ENCODE measurements around the gene UBXN11.
"Not testable (repeated sequence)": the region's sequence is repeated elsewhere in the genome, so short reads cannot be mapped to it uniquely, and the experiment has no call there.

The UBXN11 gene

DNA sequence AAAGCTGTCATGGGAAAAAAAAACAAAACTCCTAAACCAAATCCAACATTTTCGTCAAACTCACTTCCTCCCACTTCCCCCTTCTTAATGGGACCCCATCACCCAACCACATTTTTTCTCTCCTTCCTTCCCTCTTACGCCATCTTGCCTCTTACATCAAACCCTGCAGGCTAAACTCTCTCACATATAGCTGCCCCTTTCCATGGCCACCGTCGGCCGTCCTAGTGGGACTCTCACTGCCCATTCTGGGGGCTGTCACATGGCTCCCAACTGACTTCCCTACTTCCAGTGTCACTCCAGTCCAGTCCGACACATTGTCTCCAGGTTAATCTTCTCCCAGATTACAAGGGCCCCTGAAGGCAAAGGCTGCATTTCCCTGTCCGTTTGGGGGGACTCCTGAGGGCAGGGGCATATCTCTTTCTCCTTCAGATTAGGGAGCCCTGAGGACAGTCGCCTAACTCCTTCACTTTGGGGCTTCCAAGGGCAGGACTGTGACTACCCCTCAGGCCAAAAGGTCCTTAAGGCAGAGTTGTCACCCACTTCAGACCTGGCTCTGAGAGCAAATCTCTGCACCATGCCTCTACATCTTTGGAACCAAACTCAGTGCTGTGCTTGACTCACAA, 658 bp downstream of the UBXN11 start:
- DNase-seq (ENCODE audit: low spot score), result no peak

DNA sequence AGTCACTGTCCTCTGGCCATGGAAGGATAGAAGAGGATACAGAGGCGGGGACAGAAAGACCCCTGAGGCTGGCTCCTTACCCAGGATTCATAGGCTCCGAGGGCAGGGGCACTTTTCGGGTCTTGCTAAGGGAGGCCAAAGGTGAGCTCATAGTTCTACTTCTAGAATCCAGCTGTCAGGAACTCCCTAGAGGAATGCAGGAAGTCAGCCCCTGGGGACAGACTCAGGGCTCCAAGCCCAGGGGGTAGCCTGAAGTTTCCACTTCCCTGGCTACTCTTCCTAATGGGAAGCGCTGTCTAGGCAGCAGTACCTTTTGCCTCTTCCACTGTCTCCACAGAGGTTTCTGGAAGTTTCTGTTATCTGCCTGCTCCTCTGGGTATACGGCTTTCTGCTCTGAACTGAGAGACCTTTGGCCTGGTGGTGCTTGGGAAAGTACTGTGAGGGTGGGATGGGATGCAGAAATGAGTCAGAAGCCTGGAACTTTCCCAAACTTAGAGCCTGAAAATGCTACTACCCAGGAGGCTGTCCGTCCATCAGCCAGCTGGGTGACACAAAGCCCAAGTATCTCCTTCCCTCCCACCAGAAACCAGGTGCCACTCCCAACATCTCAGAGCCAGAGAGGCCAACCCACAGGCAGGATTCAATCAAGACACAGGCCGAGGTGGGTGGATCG, 3.6 kb downstream of the UBXN11 start:
- no peak for DNase-seq (ENCODE audit: low spot score)

DNA sequence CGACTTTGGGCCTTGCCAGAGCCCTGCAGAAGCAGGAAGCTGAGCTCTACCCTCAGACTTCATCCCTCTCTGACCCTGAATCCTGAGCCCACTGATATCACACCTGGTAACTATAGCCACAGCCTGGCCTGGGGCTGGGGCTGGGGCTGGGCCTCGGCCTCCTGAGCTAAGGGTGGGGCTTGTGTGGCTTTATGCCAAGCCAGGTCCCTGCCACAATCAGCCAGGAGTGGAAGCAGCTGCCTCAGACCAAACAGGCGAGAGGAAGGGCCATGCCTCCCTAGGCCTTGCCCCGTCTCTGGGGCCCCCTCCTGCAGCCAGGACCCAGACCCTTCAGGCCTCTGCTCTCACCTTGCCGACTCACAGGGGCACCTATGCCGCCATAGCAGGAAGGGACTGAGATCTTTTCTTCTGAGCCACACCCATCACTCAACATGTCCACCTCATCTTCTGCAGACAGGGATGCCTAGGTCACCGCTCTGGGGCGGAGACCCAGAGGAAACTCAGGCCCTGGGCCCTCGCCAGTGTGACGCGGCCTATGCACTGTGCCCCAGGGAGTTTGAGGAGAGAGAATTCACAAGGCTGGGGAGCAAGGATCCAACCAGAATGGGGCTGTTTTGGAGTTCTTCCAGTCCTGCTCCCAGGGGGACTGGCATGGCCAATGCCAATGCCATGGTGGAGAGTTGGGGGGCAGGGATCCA, 5.7 kb downstream of the UBXN11 start:
- no peak for DNase-seq (ENCODE audit: low spot score)

DNA sequence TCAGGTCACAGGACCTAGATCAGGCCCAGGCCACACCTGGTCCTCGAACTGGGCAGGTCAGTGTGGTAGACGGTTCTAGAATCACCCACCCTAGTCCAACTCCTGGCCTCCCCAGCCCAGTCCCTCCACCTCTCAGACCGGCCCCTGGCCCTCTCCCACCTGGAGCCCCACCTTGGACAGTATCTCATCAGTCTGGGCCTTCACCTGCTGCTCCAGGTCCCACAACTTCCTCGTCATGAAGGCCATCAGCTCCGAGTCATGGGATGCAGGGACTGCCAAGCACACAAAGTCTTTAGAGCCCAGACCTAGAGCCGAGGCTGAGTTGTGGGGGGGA, 8.7 kb downstream of the UBXN11 start:
- no peak for DNase-seq (ENCODE audit: low spot score)

DNA sequence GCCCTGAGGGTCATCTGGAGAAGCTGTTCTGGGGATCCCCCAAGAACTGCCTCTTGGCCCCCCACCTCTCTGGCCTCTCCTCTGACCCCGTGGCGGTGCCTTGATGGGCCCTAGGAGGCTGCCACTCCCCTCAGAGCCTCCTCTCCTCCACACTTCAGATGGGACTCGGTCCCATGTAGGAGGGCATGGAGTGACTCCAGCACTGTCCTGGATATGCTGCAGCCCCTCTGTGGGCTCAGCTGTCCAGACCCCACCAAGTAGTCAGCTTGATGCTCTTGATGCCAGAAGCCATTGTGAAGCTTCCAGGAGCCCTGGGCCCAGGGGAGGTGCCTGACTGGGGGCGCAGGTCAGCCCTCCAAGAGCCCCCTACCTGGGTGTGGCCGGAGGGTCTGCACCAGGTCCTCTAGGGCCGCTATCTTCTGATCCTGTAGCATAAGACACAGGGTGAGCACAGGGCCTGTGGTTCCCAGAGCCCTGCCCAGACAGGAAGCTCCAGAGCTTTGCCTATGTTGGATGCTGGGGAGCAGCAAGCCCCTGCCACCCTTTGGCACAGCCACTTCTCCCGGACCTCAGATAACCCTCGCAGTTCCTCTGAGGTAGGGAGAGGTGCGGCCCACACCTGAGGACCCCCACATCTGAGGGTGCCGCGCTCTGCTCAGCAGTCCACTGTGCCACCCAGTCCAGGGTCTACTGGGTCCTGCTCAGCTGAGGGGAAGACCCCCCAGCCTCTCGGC, 9.2 kb downstream of the UBXN11 start:
- DNase-seq (ENCODE audit: low spot score), result no peak

DNA sequence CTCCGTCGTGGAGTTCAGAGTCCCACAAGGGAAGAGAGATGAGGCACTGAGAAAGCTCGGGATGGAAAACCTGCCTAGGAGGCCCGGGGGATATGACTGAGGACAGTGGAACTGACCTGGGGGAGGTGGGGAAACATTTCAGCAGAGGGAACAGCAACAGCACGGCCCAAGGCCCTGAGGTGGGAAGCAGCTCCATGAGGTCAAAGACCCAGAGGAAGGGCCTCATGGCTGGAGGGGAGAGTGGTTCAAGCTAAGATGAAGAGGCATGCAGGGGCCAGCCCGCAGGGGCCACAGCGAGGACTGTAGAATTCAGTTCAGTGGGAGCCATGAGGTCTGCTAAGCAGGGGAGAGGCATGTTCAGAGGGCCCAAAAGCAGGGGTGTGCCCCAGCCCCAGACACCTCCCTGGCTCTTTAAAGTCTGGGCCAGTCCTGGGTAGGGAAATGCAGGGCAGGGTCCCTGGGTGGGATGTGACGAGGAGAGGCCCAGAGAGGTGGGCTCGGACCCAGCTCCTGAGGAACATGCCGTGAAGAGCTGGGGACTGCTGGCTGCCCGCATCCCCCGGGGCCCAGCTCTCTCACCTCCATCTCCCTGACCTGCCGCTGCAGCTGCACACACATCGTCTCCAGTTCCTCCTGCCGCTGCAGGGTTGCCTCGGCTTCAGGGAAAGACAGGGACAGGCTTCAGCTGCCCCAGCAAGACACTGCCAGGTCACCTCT, 9.9 kb downstream of the UBXN11 start:
- DNase-seq (ENCODE audit: low spot score), result no peak

DNA sequence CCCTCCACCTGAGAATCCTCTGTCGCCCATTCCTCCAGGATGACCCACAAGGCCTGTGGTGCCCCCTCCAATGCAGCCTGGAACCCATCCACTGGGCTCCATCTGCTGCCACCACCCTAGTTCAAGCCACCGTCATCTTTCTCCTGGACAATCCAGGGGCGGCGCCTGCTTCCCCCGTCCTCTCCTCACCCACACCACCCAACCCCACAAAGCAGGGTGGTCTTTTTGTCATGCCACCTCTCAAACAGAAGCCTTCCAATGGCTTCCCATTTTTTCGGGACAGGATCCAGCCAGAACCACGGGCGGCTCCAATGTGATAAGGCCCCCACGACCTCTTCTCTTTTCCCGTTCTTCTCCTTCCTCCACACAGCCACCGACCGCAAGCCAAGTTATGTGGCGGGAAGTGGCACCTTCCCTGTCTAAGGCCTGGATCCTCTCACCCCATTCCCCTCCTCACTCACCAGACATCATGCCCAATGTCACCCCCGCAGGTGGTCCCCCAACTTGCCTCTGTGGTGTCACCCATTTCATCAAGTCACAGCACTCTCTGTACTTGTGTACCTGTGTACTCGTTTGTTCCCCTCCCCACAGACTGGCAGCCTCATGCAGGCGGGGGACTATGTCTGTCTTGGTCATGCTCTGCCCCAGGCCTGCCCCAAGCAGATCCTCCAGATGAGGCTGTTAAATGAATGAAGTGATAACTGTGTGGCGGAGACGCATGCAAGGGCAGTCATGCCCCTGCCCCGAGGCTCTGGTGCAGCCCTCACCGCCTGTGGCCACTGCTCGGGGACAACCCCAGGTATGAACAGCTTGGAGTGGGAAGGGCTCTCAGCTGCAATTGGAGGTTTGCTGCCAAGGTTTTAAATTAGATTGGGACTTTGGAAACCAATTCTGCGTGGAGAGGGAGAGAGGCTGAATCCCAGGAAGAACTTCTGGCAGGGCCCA, 11.0 kb downstream of the UBXN11 start:
- DNase-seq (ENCODE audit: low spot score), result no peak

DNA sequence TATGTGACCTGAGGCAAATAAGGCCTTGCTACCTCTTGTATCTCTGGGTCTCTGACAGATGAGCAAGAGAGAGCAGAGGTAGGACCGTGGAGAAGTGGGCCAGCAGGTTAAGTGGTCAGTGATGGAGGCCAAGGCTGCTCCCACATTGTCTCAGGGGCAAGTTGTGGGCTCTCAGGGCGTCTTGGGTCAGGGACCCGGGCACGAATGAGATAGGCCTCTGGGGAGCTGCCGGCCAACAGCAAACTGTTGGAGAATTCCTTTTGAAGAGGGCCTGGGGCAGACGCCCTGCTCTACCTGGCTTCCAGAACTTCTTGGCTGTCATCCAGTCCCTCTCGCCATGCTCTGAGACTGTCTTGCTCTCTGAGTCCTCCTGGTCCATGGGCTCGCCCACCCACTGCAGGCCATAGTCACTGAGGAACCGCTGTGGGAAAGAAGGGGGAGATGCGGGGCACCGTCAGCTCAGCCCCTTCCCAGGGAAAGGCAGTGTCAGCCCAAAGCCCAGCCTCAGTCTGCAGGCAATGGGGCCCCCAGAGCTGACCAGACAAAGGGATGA, 12.4 kb downstream of the UBXN11 start:
- DNase-seq (ENCODE audit: low spot score), result no peak

DNA sequence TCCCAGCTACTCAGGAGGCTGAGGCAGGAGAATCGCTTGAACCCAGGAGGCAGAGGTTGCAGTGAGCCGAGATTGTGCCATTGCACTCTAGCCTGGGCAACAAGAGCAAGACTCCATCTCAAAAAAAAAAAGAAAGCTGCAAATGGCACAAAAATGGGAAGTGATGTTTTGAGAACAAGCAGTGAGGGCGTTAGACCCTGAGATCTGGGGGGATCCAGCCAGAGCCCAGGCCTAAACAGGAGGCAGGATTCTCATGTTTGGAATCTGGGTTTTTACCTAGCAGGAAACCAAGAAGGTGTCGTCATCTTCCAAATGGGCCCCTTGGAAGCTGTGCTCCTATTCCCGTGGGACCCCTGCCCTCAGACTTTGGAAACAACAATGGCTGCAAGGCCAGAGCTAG, 13.7 kb downstream of the UBXN11 start:
- DNase-seq (ENCODE audit: low spot score), result not testable (repeated sequence)

DNA sequence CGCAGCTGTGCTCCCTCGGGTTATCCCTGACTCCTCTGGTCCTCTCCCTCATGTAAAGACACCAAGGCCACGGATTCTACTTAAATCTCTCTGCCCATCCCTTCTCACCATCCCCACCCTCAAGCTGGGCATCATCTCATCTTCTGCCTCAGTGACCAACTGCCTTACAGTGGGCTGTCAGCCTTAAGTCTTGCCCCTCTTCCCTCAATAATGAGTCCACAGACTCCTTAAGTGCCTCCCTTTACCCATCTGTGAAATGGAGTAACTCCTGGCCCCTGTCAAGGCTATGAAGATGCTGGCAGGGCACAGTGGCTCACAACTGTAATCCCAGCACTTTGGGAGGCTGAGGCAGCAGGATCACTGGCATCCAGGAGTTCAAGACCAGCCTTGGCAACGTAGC, 14.5 kb downstream of the UBXN11 start:
- no peak for DNase-seq (ENCODE audit: low spot score)

DNA sequence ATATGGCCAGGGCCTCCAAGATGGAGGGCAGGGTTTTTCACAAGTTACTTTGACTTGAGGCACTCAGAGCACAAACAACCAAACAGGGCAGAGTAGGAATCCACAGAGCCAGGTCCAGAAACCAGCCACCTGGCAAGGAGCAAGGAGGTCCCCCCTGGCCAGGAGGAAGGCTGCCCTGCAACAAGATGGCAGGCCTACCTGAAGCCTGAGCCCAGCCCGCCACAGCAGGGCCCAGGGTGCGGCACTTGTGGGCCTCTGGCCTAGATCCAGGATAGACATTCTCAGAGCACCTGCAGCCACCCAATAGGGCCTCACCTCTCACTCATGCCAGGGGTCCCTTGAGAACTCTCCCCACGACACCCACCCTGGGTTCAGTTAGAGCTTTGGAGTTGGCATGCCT, 15.0 kb downstream of the UBXN11 start:
- no peak for DNase-seq (ENCODE audit: low spot score)

DNA sequence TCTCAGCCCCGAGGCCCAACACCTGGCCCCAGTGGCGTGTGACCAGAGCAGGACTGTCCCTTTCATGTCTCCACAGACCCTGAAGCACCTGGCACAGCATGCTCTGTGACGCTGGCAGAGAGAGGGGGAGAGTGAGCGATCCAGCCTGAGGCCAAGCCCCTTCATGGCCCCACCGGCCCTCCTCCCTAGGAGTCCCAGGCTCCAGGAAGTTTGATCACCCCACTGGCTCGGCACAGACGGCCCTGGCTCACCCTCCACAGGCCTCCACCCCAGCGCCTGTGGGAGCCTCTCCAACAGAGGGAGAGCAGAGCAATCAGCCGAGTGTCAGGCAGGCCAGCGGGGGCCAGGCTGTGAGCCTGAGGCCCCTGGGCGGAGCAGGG, 15.6 kb downstream of the UBXN11 start:
- DNase-seq (ENCODE audit: low spot score), result no peak

DNA sequence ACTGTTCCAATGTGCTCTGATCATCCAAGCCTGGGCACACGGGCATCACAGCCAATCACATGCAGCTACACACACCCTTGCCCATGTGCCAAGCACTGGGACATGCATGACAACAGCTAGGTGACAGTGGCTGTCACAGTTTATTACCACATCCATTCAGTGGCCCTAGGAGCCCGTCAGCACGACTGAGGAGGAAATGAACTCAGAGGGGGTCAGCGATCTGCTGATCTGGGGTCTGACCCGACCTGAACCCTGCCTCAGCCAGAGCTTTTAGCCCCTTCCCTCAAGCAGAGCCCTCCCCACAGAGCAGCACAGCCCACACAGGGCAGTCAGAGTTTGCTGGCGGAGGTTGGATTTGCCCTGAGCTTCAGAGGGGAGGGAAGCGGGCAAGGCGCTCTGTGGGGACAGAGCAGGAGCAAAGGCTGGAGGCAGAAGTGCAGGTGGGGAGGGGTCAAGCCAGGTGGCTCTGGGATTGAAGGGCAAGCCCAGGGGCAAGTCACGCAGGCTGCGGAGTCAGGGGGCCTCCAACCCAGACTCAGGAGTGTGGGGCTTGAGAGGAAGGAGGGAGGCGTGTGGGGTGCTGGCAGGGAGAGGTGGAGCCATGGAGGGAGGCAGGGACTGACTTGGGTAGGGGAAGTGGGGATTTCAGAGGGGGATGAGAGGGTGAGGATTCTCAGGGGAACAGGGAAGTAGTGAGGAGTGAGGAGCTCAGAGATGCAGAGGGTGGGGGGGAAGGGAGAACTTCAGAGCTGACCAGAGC, 16.1 kb downstream of the UBXN11 start:
- DNase-seq (ENCODE audit: low spot score), result no peak

DNA sequence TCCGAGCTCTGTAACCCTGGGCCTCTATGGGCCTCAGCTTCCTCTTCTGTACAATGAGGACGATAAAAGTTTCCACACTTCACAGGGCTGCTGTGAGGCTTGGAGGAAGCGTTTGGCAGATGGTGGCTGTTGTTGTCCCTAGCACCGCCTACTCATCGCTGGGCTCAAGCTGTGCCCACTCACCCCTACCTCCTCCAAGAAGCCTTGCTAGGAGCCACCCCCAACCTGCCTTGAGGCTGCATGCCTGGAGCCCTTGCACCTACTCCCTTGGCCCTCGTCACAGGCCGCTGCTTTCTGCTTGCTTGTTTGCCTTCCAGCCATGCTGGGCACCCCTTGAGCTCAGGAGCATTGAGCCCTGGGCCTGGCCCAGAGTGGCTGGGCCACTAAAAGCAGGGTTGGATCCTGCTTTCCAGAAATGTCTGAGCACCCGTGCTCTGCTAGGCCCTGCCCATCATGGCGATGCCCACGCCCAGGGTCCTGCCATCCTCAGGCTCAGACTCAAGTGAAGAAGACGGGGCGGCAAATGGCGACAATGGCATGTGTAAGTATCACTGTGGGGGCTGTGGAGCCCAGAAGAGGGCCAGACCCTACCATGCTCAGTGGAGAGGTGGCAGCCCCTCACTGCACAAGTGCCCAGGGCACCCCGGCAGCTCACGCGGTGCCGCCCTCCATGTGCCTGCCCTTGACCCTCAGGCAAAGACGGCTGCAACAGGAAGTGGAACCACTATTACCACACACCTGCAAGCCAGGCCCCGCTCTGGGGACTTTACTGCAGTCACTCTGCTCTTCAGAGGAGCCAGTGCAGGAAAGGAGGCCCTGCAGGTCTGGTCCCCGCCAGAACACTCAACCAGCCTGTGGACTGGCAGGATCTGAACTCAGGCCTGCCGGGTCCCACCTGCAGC, 17.0 kb downstream of the UBXN11 start:
- DNase-seq (ENCODE audit: low spot score), result no peak

DNA sequence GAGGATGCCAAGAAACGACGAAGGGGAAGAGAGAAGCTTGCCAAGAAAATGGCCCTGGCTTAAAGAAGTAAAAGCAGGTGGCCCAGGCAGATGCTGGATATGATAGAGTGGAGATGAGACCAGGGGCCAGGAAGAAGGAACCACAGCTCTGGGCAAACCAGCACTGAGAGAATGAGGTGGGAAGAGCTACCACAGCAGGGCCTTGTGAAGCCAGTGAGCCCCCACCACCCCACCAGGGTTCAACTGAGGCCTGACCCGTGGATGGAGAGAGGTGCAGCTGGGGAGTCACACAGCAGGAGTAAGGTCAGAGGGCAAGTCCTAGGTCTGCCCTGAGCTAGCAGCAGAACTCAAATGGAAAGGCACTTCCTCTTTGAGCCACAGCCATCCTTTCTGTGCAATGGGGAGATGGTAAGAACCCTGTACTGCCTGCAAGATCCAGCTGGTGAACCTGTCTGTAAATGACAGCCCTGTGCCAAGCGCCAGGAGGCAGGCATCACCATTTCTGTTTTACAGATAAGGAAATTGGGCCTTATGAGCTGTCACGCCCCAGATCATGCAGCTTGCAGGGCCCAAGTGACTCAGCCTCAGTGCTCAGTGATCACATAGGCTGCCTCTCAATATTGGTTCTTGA, 18.0 kb downstream of the UBXN11 start:
- no peak for DNase-seq (ENCODE audit: low spot score)

DNA sequence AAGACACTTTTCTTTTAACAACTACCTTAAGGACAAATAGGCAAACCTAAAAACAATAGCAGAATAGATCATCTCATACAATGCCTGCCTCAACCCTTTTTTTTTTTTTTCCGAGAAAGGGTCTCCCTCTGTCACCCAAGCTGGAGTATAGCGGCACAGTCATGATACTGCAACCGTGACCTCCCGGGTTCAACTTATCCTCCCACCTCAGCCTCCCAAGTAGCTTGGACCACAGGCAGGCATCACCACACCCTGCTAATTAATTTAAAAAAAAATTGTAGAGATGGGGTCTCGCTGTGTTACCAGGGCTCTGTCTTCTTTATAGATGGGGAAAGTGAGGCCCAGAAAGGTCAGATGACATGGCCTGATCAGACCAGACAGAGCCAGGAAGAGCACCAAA, 18.6 kb downstream of the UBXN11 start:
- DNase-seq (ENCODE audit: low spot score), result no peak

DNA sequence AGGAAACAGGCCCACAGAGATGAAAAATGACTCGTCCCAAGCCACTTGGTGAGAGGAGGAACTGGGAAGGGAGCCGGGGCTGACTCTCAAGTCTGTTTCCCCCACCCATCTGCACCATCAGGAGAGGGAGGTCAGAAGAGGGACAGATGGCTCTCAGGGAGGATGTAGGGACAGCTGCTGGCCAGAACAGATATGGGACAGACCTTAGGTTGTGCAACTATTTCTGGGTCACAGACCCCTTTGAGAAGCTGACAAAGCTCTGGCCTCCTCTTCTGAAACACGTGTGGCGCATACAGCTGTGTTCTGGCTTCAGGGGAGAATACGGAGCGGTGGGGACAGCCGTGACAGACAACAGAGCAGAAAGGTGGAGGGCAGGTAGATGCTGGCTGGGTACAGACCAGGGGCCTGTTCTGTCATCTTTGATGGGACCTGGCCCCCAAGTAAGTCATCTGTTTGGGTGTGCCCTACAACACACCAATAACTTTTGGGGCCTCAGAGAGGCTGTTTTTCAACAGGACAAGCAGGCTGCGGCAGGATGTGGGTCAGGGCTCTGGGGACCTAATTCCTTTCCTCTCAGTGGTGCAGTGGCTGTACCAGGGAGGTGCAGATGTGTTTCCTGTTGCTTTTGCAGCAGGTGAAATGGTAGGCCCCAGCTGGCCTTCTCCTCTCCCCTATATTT, 19.3 kb downstream of the UBXN11 start:
- DNase-seq (ENCODE audit: low spot score), result no peak

DNA sequence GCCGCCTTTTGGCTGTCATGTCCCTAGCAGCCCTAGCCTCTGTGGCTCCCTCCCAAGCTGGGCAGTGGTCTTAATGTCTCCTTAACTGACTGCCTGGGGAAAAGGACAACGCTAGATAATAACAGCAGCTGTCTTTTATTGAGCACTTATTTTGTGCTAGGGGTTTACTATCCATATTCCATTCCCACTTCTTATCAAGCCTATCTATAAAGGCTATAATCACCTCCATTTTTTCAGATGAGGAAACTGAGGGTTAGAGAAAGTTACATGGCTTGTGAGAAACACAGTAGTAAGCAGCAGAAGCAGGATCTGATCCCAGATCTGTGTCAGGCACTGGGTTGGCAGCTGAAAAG, 20.4 kb downstream of the UBXN11 start:
- no peak for DNase-seq (ENCODE audit: low spot score)
